ENCODE data around the gene HBA1.
"Not testable (repeated sequence)": the region's sequence is repeated elsewhere in the genome, so short reads cannot be mapped to it uniquely, and the experiment has no call there.

Gene HBA1

DNA sequence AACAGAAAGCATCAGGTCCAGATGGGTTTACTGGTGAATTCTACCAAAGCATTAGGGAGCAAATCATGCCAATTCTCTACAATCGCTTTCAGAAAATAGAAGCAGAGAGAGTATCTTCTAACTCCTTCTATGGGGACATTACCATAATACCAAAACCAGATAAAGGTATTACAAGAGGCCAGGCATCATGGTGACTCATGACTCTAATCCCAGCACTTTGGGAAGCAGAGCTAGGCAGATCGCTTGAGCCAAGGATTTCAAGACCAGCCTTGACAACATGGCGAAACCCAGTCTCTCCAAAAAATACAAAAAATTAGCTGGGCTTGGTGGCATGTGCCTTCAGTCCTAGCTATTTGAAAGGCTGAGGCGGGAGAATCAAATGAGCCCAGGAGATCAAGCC, 26.8 kb downstream of the HBA1 start:
- DNase-seq (ENCODE audit: low read depth in 2 of 2) = no peak

DNA sequence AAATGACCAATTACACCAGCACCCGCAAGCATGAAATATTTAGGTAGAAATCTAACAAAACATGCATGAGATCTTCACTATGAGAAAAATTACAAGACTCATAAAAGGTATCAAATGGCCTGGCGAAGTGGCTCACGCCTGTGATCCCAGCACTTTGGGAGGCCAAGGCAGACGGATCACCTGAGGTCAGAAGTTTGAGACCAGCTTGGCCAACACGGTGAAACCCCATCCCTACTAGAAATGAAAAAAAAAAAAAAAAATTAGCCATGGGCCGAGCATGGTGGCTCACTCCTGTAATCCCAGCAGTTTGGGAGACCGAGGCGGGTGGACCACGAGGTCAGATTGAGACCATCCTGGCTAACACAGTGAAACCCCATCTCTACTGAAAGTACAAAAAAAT, 27.6 kb downstream of the HBA1 start:
- DNase-seq (ENCODE audit: low read depth in 2 of 2) = not testable (repeated sequence)

DNA sequence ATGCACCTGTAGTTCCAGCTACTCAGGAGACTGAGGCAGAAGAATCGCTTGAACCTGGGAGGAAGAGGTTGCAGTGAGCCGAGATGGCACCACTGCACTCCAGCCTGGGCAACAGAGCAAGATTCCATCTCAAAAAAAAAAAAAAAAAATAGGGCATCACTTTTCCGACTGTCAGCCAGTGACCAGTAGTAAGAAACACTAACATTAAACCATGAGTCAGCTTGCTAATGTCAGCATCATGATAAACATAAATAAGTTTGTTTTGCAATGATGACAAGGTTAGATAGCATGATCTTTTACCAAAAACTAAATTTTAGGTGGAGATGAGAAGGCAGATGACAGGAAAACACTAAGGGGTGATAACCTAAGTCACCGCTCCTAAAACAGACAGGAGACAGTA, 32.9 kb downstream of the HBA1 start:
- DNase-seq (ENCODE audit: low read depth in 2 of 2) = not testable (repeated sequence)

DNA sequence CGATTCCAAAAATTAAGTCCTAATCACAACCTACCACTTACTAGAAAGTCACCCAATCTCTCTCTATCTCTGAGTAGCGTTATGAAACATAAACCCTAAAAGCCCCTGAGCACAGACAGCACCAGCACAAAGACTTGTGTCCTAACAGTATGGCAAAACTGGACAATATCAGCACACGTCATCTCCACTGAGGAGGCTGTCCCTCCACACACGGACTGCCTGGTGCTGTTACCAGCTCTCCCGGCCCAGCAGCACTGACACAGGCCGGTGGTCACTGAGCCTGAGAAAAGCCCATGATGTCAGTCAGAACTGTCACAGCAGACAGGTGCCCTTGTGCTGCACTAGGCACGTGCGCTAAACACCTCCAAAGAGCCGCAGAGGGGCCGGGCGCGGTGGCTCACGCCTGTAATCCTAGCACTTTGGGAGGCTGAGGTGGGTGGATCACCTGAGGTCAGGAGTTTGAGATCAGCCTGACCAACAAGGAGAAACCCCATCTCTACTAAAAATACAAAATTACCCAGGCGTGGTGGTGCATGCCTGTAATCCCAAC, 35.2 kb downstream of the HBA1 start:
- DNase-seq (ENCODE audit: low read depth in 2 of 2) = not testable (repeated sequence)

DNA sequence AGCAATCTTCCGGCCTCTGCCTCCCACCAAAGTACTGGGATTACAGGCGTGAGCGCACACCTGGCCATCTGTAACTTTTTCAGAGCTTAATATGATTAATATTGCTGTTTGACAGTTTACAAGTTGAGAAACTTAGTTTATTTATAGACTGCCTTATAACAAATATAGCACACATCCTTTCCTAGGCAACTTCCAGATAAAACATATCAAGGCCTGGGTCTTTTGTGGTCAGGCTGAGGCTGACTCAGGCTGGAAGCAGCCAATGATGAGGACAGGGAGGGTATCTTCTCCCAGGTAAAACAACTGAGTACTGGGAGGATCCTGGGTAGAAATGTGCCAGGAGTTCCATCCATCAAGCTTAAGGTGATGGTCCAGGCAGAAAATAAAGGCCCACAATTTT, 36.5 kb downstream of the HBA1 start:
- DNase-seq (ENCODE audit: low read depth in 2 of 2) = no peak

DNA sequence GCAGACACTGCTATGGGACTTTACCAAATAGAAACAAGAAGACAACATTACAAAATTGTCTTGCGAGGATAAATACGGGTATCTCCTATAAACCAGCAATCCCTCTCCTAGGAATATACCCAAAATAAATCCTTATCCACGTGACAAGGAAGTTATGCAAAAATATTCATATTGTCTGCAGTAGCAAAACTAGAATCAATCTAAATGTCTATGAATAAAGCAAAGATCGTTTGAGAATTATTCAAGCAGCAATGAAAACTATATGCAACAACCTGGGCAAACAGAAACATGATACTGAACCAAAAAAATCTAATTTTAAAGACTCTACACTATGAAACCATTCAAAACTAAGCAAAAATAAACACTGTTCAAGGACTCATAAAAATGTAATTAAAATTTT, 43.5 kb downstream of the HBA1 start:
- no peak for DNase-seq (ENCODE audit: low read depth in 2 of 2)
